Neural cell (in vitro differentiated cells): ENCODE data around the gene YPEL4. TPM values are rescaled to one million over a fixed set of nuclear protein-coding genes. Genes with fewer than 3 reads are reported as not detected.

ENCODE experiments used
- H2AFZ ChIP-seq: fragments of 200-600, 300-800 bp; sonication (generic), shearing (Covaris generic); 2 replicates; pipeline ENCODE4 v1.6.0; 2014; ENCODE audit warnings: low read depth, mild to moderate bottlenecking, antibody characterized with exemption, low read length, moderate library complexity
- H3F3A ChIP-seq: fragments of 200-600 bp; shearing (Covaris generic); 2 replicates; pipeline ENCODE4 v1.6.1; 2016; ENCODE audit warnings: mild to moderate bottlenecking, moderate library complexity, mixed read lengths, antibody characterized with exemption, low read length; ENCODE audit not compliant: insufficient read depth, poor library complexity, severe bottlenecking
- H3K27ac ChIP-seq: fragments of 200-600, 300-800 bp; sonication (generic), shearing (Covaris generic); 2 replicates; pipeline ENCODE4 v1.5.1; 2014; ENCODE audit warnings: mild to moderate bottlenecking, low read length, moderate library complexity
- H3K27me3 ChIP-seq: fragments of 300-800, 200-600 bp; sonication (generic), shearing (Covaris generic); 2 replicates; pipeline ENCODE4 v1.6.0; 2014; ENCODE audit warnings: mild to moderate bottlenecking, low read depth, low read length, moderate library complexity; ENCODE audit not compliant: insufficient read depth
- H3K36me3 ChIP-seq: fragments of 300-800, 200-600 bp; sonication (generic), shearing (Covaris generic); 2 replicates; pipeline ENCODE4 v1.5.1; 2014; ENCODE audit warnings: mild to moderate bottlenecking, antibody characterized with exemption, low read length, moderate library complexity; ENCODE audit not compliant: insufficient read depth
- H3K4me2 ChIP-seq: fragments of 300-800, 200-600 bp; sonication (generic), shearing (Covaris generic); 2 replicates; pipeline ENCODE4 v1.6.0; 2014; ENCODE audit warnings: mild to moderate bottlenecking, low read length
- H3K4me3 ChIP-seq: fragments of 300-800, 200-600 bp; sonication (generic), shearing (Covaris generic); 2 replicates; pipeline ENCODE4 v1.5.1; 2014; ENCODE audit warnings: mild to moderate bottlenecking, low read length, moderate library complexity
- H3K79me2 ChIP-seq: fragments of 200-600 bp; shearing (Covaris generic); replicated peaks from 2 replicates; pipeline ENCODE4 v1.6.0; 2014; ENCODE audit warnings: mild to moderate bottlenecking, low read length, moderate library complexity; ENCODE audit not compliant: insufficient read depth
- H3K9ac ChIP-seq: fragments of 300-800, 200-600 bp; sonication (generic), shearing (Covaris generic); 2 replicates; pipeline ENCODE4 v1.6.1; 2016; ENCODE audit warnings: mild to moderate bottlenecking, low read length, mixed read lengths
- H3K9me2 ChIP-seq: fragments of 200-600 bp; shearing (Covaris generic); 2 replicates; pipeline ENCODE4 v1.6.1; 2016; ENCODE audit warnings: mild to moderate bottlenecking, low read length, mixed read lengths; ENCODE audit not compliant: insufficient read depth
- H3K9me3 ChIP-seq: fragments of 200-600, 300-800 bp; sonication (generic), shearing (Covaris generic); 2 replicates; pipeline ENCODE4 v1.6.1; 2016; ENCODE audit warnings: mild to moderate bottlenecking, mixed run types, low read length, moderate library complexity, mixed read lengths
- H4K20me1 ChIP-seq: fragments of 200-600 bp; shearing (Covaris generic); 2 replicates; pipeline ENCODE4 v1.6.1; 2016; ENCODE audit warnings: mild to moderate bottlenecking, mixed run types; ENCODE audit not compliant: insufficient read depth
- CTCF ChIP-seq: fragments of 450-650 bp; IDR thresholded peaks from 2 replicates; pipeline ENCODE4 v1.5.1; 2014; ENCODE audit warnings: antibody characterized with exemption, mild to moderate bottlenecking, moderate library complexity; ENCODE audit not compliant: poor library complexity, severe bottlenecking
- EP300 ChIP-seq: fragments of 450-650 bp; conservative IDR thresholded peaks from 2 replicates; pipeline ENCODE4 v1.6.1; 2014; ENCODE audit warnings: antibody characterized with exemption, mild to moderate bottlenecking, moderate library complexity; ENCODE audit not compliant: poor library complexity, severe bottlenecking
- EZH2 ChIP-seq: fragments of 200-600, 300-800 bp; shearing (Covaris generic), sonication (generic); IDR thresholded peaks from 2 replicates; pipeline ENCODE4 v1.6.1; 2014; ENCODE audit warnings: antibody characterized with exemption, low read length, borderline replicate concordance, mild to moderate bottlenecking; ENCODE audit not compliant: insufficient read depth, poor library complexity, severe bottlenecking
- MXI1 ChIP-seq: fragments of 450-650 bp; conservative IDR thresholded peaks from 2 replicates; pipeline ENCODE4 v1.6.1; 2014; ENCODE audit warnings: antibody characterized with exemption, mild to moderate bottlenecking; ENCODE audit not compliant: poor library complexity, severe bottlenecking
- POLR2AphosphoS5 ChIP-seq: IDR thresholded peaks from 2 replicates; pipeline ENCODE4 v1.6.1; 2012
- RAD21 ChIP-seq: fragments of 450-650 bp; conservative IDR thresholded peaks from 2 replicates; pipeline ENCODE4 v1.6.1; 2014; ENCODE audit warnings: antibody characterized with exemption, mild to moderate bottlenecking, moderate library complexity
- REST ChIP-seq: IDR thresholded peaks from 2 replicates; pipeline ENCODE4 v1.6.1; 2012; ENCODE audit warnings: borderline replicate concordance
- SMC3 ChIP-seq: fragments of 450-650 bp; conservative IDR thresholded peaks from 2 replicates; pipeline ENCODE4 v1.6.1; 2014; ENCODE audit warnings: antibody characterized with exemption, mild to moderate bottlenecking, moderate library complexity; ENCODE audit not compliant: poor library complexity
- TAF1 ChIP-seq: IDR thresholded peaks from 2 replicates; pipeline ENCODE4 v1.6.1; 2012; ENCODE audit warnings: low read depth
- polyA plus RNA-seq: library from polyadenylated mRNA; depleted of rRNA; stranded (reverse); fragments of >200 nt; gene quantifications from 2 replicates; pipeline ENCODE4 v1.2.3, GENCODE V29; 2014

YPEL4 gene
- polyA plus RNA-seq, 1 donor from 2014 or later, result 18.4 TPM

- H3K9me3 ChIP-seq, result no peaks in the 10 kb centered on the region
- no peak overlapping the region for H3K27ac ChIP-seq
- H3K36me3 ChIP-seq, result peaks cover 11% of the 10 kb centered on the region
- no peaks in the 10 kb centered on the region for H3K27me3 ChIP-seq
- H3K4me3 ChIP-seq, result no peak overlapping the region
- H4K20me1 ChIP-seq, result no peaks in the 10 kb centered on the region
- no peak overlapping the region for H2AFZ ChIP-seq
- H3K79me2 ChIP-seq, result peaks cover 11% of the 10 kb centered on the region
- no peak for TF ChIP-seq SMC3
- TF ChIP-seq EZH2, result no peak
- TF ChIP-seq REST, result no peak
- no peak for TF ChIP-seq CTCF
- TF ChIP-seq EP300, result no peak
- TF ChIP-seq TAF1, result no peak
- no peak for TF ChIP-seq POLR2AphosphoS5
- no peak for TF ChIP-seq RAD21
- TF ChIP-seq MXI1, result no peak
- no peaks in the 10 kb centered on the region for H3K9me2 ChIP-seq
- no peak overlapping the region for H3K4me2 ChIP-seq
- H3F3A ChIP-seq, result no peaks in the 10 kb centered on the region
- H3K9ac ChIP-seq, result no peak overlapping the region
Observed at GRCh38 chr11:57679396-57679795, 29.7 kb upstream of the YPEL4 start.

GRCh38 chr11:57675176-57675941, 25.6 kb upstream of the YPEL4 start:
- TF ChIP-seq TAF1, result no peak
- TF ChIP-seq REST, result no peak
- TF ChIP-seq CTCF, result no peak
- TF ChIP-seq EP300, result no peak
- TF ChIP-seq MXI1, result no peak
- TF ChIP-seq POLR2AphosphoS5, result no peak
- no peak for TF ChIP-seq RAD21
- no peak for TF ChIP-seq SMC3
- Histone ChIP-seq H3K36me3 (no peaks in the 10 kb centered on the region), H3K27ac (no peak overlapping the region), H3F3A (no peaks in the 10 kb centered on the region), H3K27me3 (no peaks in the 10 kb centered on the region), H3K9me3 (no peaks in the 10 kb centered on the region), H2AFZ (no peak overlapping the region), H3K9ac (no peak overlapping the region), H3K4me3 (no peak overlapping the region), H3K9me2 (no peaks in the 10 kb centered on the region), H3K4me2 (no peak overlapping the region), H4K20me1 (no peaks in the 10 kb centered on the region), H3K79me2 (peaks cover 39% of the 10 kb centered on the region)
